IMR-90 (cell line): Measurements from ENCODE around the gene FAAP24. TPM values are rescaled to one million over a fixed set of nuclear protein-coding genes. Genes with fewer than 3 reads are reported as not detected.
"Not testable (repeated sequence)": the region's sequence is repeated elsewhere in the genome, so short reads cannot be mapped to it uniquely, and the experiment has no call there.

ENCODE experiments used
- ATAC-seq: fragments of 200-7000 bp; cut with Tn5 transposase; 2 replicates; pipeline ENCODE4 v1.9.1; 2020; ENCODE audit warnings: low read depth, mild to moderate bottlenecking, moderate library complexity
- BruUV-seq: library from RNA; stranded (reverse); fragments of 400-500 nt; replicated peaks from 2 replicates; lab custom pipeline; 2021; lab: Mats Ljungman, UMichigan
- CTCF ChIA-PET: fragments of 300-600 bp; formaldehyde crosslinking; extraction: SDS; loops from one replicate; lab custom pipeline; 2021; ENCODE audit warnings: antibody characterized with exemption; lab: Yijun Ruan, JAX
- POLR2A ChIA-PET: fragments of 300-600 bp; sonication (Branson Sonifier 250); formaldehyde crosslinking; loops from one replicate; lab custom pipeline; 2022; ENCODE audit warnings: antibody characterized with exemption; ENCODE audit not compliant: unreplicated experiment; lab: Charles Lee
- DNase-seq: peaks from one replicate; pipeline ENCODE4 v3.0.0; 2013
- H2AFZ ChIP-seq: replicated peaks from 2 replicates; pipeline ENCODE3; 2013; ENCODE audit warnings: low read length, mild to moderate bottlenecking; ENCODE audit not compliant: poor library complexity
- H2AK5ac ChIP-seq: 2 replicates; pipeline ENCODE4 v1.6.1; 2013; ENCODE audit warnings: low read depth, low read length, inconsistent platforms
- H2AK9ac ChIP-seq: replicated peaks from 2 replicates; pipeline ENCODE3; 2013; ENCODE audit warnings: mild to moderate bottlenecking, low read depth, low read length, moderate library complexity; ENCODE audit not compliant: poor library complexity
- H2BK120ac ChIP-seq: 2 replicates; pipeline ENCODE4 v1.6.1; 2013; ENCODE audit warnings: low read depth, low read length, inconsistent platforms
- H2BK15ac ChIP-seq: 3 replicates; pipeline ENCODE4 v1.6.1; 2013; ENCODE audit warnings: low read depth, low read length, inconsistent platforms
- H2BK20ac ChIP-seq: 2 replicates; pipeline ENCODE4 v1.6.1; 2013; ENCODE audit warnings: low read depth, mild to moderate bottlenecking, inconsistent platforms, low read length, moderate library complexity
- H2BK5ac ChIP-seq: 2 replicates; pipeline ENCODE4 v1.6.1; 2013; ENCODE audit warnings: mild to moderate bottlenecking, low read depth, low read length, inconsistent platforms; ENCODE audit not compliant: poor library complexity, severe bottlenecking
- H3K14ac ChIP-seq: replicated peaks from 2 replicates; pipeline ENCODE4 v1.6.1; 2013; ENCODE audit warnings: low read depth, low read length, inconsistent platforms
- H3K18ac ChIP-seq: 2 replicates; pipeline ENCODE4 v1.6.1; 2013; ENCODE audit warnings: low read depth, low read length, control low read depth
- H3K23ac ChIP-seq: 2 replicates; pipeline ENCODE4 v1.6.1; 2013; ENCODE audit warnings: low read depth, low read length, inconsistent platforms
- H3K27ac ChIP-seq: 2 replicates; pipeline ENCODE4 v1.5.1; 2013; ENCODE audit warnings: mild to moderate bottlenecking, control low read depth, low read length; ENCODE audit not compliant: insufficient read depth
- H3K27me3 ChIP-seq: 2 replicates; pipeline ENCODE4 v1.6.1; 2013; ENCODE audit warnings: low read length; ENCODE audit not compliant: control insufficient read depth, insufficient read depth
- H3K36me3 ChIP-seq: 2 replicates; pipeline ENCODE4 v1.6.1; 2013; ENCODE audit warnings: low read length, mixed read lengths; ENCODE audit not compliant: control insufficient read depth, insufficient read depth
- H3K4ac ChIP-seq: 2 replicates; pipeline ENCODE4 v1.6.1; 2013; ENCODE audit warnings: low read depth, low read length, inconsistent platforms
- H3K4me1 ChIP-seq: 2 replicates; pipeline ENCODE4 v1.6.1; 2013; ENCODE audit warnings: low read length, mixed read lengths; ENCODE audit not compliant: control insufficient read depth, insufficient read depth
- H3K4me2 ChIP-seq: 2 replicates; pipeline ENCODE4 v1.6.1; 2013; ENCODE audit warnings: low read depth, mild to moderate bottlenecking, control low read depth, low read length, moderate library complexity
- H3K4me3 ChIP-seq: 2 replicates; pipeline ENCODE4 v1.5.1; 2013; ENCODE audit warnings: low read depth, mild to moderate bottlenecking, control low read depth, low read length, moderate library complexity; ENCODE audit not compliant: insufficient read depth
- H3K56ac ChIP-seq: 2 replicates; pipeline ENCODE4 v1.6.1; 2013; ENCODE audit warnings: low read length, inconsistent platforms; ENCODE audit not compliant: insufficient read depth; ENCODE audit errors: extremely low read depth
- H3K79me1 ChIP-seq, 2 experiments: 2 replicates each; pipeline ENCODE4 v1.6.1; 2013; ENCODE audit warnings: low read length in 2 of 2, inconsistent platforms in 1 of 2, low read depth in 1 of 2
- H3K9ac ChIP-seq: 2 replicates; pipeline ENCODE4 v1.6.1; 2013; ENCODE audit warnings: low read depth, low read length, control low read depth
- H3K9me1 ChIP-seq: 2 replicates; pipeline ENCODE4 v1.6.1; 2013; ENCODE audit warnings: low read length, inconsistent platforms; ENCODE audit not compliant: insufficient read depth
- H3K9me3 ChIP-seq: 2 replicates; pipeline ENCODE4 v1.6.1; 2013; ENCODE audit warnings: low read length; ENCODE audit not compliant: control insufficient read depth, insufficient read depth
- H4K20me1 ChIP-seq: 2 replicates; pipeline ENCODE4 v1.6.1; 2013; ENCODE audit warnings: low read length, inconsistent platforms; ENCODE audit not compliant: insufficient read depth
- H4K5ac ChIP-seq: 2 replicates; pipeline ENCODE4 v1.6.1; 2013; ENCODE audit warnings: mild to moderate bottlenecking, low read depth, low read length, control low read depth
- H4K8ac ChIP-seq, 2 experiments: 2 replicates each; pipeline ENCODE4 v1.6.1; 2013; ENCODE audit warnings: low read depth in 2 of 2, low read length in 2 of 2, control low read depth in 1 of 2, inconsistent platforms in 1 of 2
- H4K91ac ChIP-seq: 2 replicates; pipeline ENCODE4 v1.6.1; 2013; ENCODE audit warnings: low read depth, low read length, inconsistent platforms; ENCODE audit not compliant: insufficient read depth
- CEBPB ChIP-seq: IDR thresholded peaks from 2 replicates; pipeline ENCODE4 v1.6.1; 2012; ENCODE audit warnings: low read depth, low read length, improper control_type of control experiment
- WGBS, 2 experiments: methylation state at CpG; one replicate each; pipeline versions ENCODE4 v1.1.5 to v1.1.7; 2013; ENCODE audit warnings: missing lambda C conversion rate in 2 of 2; ENCODE audit not compliant: insufficient read length in 1 of 2; ENCODE audit errors: extremely low coverage in 2 of 2; 5-methylcytosine and 5-hydroxymethylcytosine counted together
- dilution Hi-C: fragments of 300-500 bp; cut with HindIII; formaldehyde crosslinking; loops from one replicate; pipeline ENCODE4 v1.14.3; 2018; ENCODE audit warnings: low sequenced_read_pairs; ENCODE audit not compliant: unreplicated experiment
- in situ Hi-C: fragments of 300-500 bp; cut with MboI; formaldehyde crosslinking; loops from 3 replicates; pipeline ENCODE4 v1.14.3; 2019; ENCODE audit warnings: low sequenced_read_pairs, inconsistent platforms, mixed read lengths
- intact Hi-C: fragments of 100-400 bp; cut with micrococcal nuclease; formaldehyde crosslinking; loops from 2 replicates; pipeline ENCODE4 v1.10.0; 2022
- polyA plus RNA-seq, 3 experiments: library from polyadenylated mRNA; depleted of rRNA; stranded (reverse); fragments of >200 nt; gene quantifications; 2 replicates each; pipeline ENCODE4 v1.2.3, GENCODE V29; 2012; ENCODE audit warnings: low replicate concordance in 1 of 3
- total RNA-seq: library from RNA; depleted of rRNA; stranded (reverse); fragments of >200 nt; gene quantifications from 2 replicates; pipeline ENCODE4 v1.2.3, GENCODE V29; 2012

The FAAP24 gene
- total and polyA plus RNA-seq, 2 of the 4 experiments (the other 2 are of a cell fraction): 2.2 to 2.3 TPM

GRCh38 chr19:32941273-32941672 lies 30.8 kb upstream of the FAAP24 start:
- H3K4me2 ChIP-seq, H3K27me3 ChIP-seq, H4K8ac ChIP-seq, H2BK120ac ChIP-seq, H3K9ac ChIP-seq, H2BK15ac ChIP-seq, dilution Hi-C loops, H3K56ac ChIP-seq, BruUV-seq, H3K79me1 ChIP-seq, H3K18ac ChIP-seq, H4K91ac ChIP-seq, POLR2A ChIA-PET, H2BK20ac ChIP-seq, H3K9me1 ChIP-seq, in situ Hi-C loops, H3K9me3 ChIP-seq, H2AFZ ChIP-seq, H3K14ac ChIP-seq, H3K4me3 ChIP-seq, H2AK9ac ChIP-seq, H3K23ac ChIP-seq, H3K27ac ChIP-seq, H4K20me1 ChIP-seq, H4K5ac ChIP-seq, intact Hi-C loops, H3K4ac ChIP-seq, H2AK5ac ChIP-seq, H2BK5ac ChIP-seq, H3K4me1 ChIP-seq: not testable (repeated sequence)
- peak; percentile 53 for ATAC-seq
- peaks cover 28% of the 10 kb centered on the region for H3K36me3 ChIP-seq
- peak; percentile 11; the same call in 1 of the 2 replicates for TF ChIP-seq CEBPB
- CTCF ChIA-PET: interaction anchor here (1.1 kb wide), 1 partner anchor 34 kb away, joined by 3 read pairs; no protein-coding TSS in a partner anchor
- 60% methylated on average over 1 of the region's 5 CpGs; no CpG with 5 or more reads in 1 of the 2 experiments for WGBS, 2 experiments
- DNase-seq: peak; percentile 53
